K562 (cell line): ENCODE measurements around the gene WDR64. TPM values are rescaled to one million over a fixed set of nuclear protein-coding genes. Genes with fewer than 3 reads are reported as not detected.
A peak's percentile ranks its signal among the peaks of the same experiment; 100 is the strongest.

Experiments used
- ARID1B ChIP-seq: fragments of 450-650 bp; IDR thresholded peaks from 2 replicates; pipeline ENCODE4 v1.6.1; 2016; ENCODE audit warnings: antibody characterized with exemption, mild to moderate bottlenecking, inconsistent platforms
- ATF3 ChIP-seq, 2 experiments: fragments of 450-650 bp in 1 of 2; sonication (generic) in 1 of 2; formaldehyde crosslinking in 1 of 2; IDR thresholded peaks in 1 of 2; conservative IDR thresholded peaks in 1 of 2; 2 replicates each; pipeline versions ENCODE4 v1.6.1 to v1.8.1; 2016 to 2023; ENCODE audit warnings: mild to moderate bottlenecking in 2 of 2, moderate library complexity in 2 of 2, inconsistent platforms in 1 of 2, missing genetic modification reagents in 1 of 2
- CBX3 ChIP-seq, 2 experiments: IDR thresholded peaks; 1 replicate in 1 of 2; 2 replicates in 1 of 2; pipeline ENCODE4 v1.6.1; 2012; ENCODE audit warnings: inconsistent platforms in 2 of 2, low read length in 2 of 2, borderline replicate concordance in 1 of 2, control low read depth in 1 of 2
- CCNT2 ChIP-seq: IDR thresholded peaks from 2 replicates; pipeline ENCODE4 v1.6.1; 2011; ENCODE audit warnings: borderline replicate concordance, low read depth, mild to moderate bottlenecking, moderate library complexity, mixed read lengths, low read length; ENCODE audit not compliant: insufficient read length; ENCODE audit errors: extremely low read depth
- CHAMP1 ChIP-seq: fragments of 450-650 bp; IDR thresholded peaks from 2 replicates; pipeline ENCODE4 v1.6.1; 2016; ENCODE audit warnings: mild to moderate bottlenecking
- CREBBP ChIP-seq: IDR thresholded peaks from one replicate; pipeline ENCODE4 v1.6.1; 2012; ENCODE audit warnings: low read depth, mild to moderate bottlenecking, control low read depth, inconsistent platforms, low read length
- CREM ChIP-seq: IDR thresholded peaks from 2 replicates; pipeline ENCODE4 v1.6.1; 2014; ENCODE audit warnings: antibody characterized with exemption, low read depth
- DPF2 ChIP-seq: fragments of 450-650 bp; IDR thresholded peaks from 2 replicates; pipeline ENCODE4 v1.6.1; 2016
- FOXM1 ChIP-seq, 2 experiments: fragments of 450-650 bp in 1 of 2; sonication (generic) in 1 of 2; formaldehyde crosslinking in 1 of 2; IDR thresholded peaks; 2 replicates each; pipeline versions ENCODE4 v1.6.1 to v1.9.0; 2017 to 2022; ENCODE audit warnings: low read depth in 2 of 2, mild to moderate bottlenecking in 2 of 2, missing genetic modification reagents in 1 of 2, moderate library complexity in 1 of 2
- FOXO4 ChIP-seq: fragments of 450-650 bp; formaldehyde crosslinking; IDR thresholded peaks from 2 replicates; pipeline ENCODE4 v1.4.0; 2020; ENCODE audit warnings: mild to moderate bottlenecking, moderate library complexity
- MIER1 ChIP-seq: fragments of 450-650 bp; IDR thresholded peaks from 2 replicates; pipeline ENCODE4 v1.6.1; 2016; ENCODE audit warnings: antibody characterized with exemption, mild to moderate bottlenecking, low read depth
- PHF21A ChIP-seq: fragments of 450-650 bp; IDR thresholded peaks from 2 replicates; pipeline ENCODE4 v1.6.1; 2017; ENCODE audit warnings: low read depth, borderline replicate concordance
- POU5F1 ChIP-seq: fragments of 150-350 bp; IDR thresholded peaks from 2 replicates; pipeline ENCODE4 v1.6.1; 2014; ENCODE audit warnings: borderline replicate concordance, low read length, low read depth, mild to moderate bottlenecking; ENCODE audit not compliant: partially characterized antibody
- SMARCC2 ChIP-seq: fragments of 450-650 bp; IDR thresholded peaks from 2 replicates; pipeline ENCODE4 v1.6.1; 2017; ENCODE audit warnings: antibody characterized with exemption, moderate library complexity, mild to moderate bottlenecking, low read depth
- SNAPC5 ChIP-seq: fragments of 250-450 bp; sonication (Bioruptor Pico); IDR thresholded peaks from 2 replicates; pipeline ENCODE4 v1.8.0; 2021; ENCODE audit warnings: moderate library complexity, mild to moderate bottlenecking, inconsistent platforms
- SOX6 ChIP-seq: fragments of 450-650 bp; IDR thresholded peaks from 2 replicates; pipeline ENCODE4 v1.6.1; 2014; ENCODE audit warnings: mild to moderate bottlenecking
- TBL1XR1 ChIP-seq, 2 experiments: IDR thresholded peaks; 2 replicates each; pipeline ENCODE4 v1.6.1; 2012; ENCODE audit warnings: improper control_type of control experiment in 2 of 2, low read length in 2 of 2, mild to moderate bottlenecking in 1 of 2
- TRIM24 ChIP-seq, 2 experiments: fragments of 450-650 bp; IDR thresholded peaks; 2 replicates each; pipeline ENCODE4 v1.6.1; 2016
- WHSC1 ChIP-seq: IDR thresholded peaks from one replicate; pipeline ENCODE4 v1.6.1; 2012; ENCODE audit warnings: low read length, control low read depth, inconsistent platforms
- ZC3H4 ChIP-seq: sonication (generic); formaldehyde crosslinking; IDR thresholded peaks from 2 replicates; pipeline ENCODE4 v1.9.0; 2021; ENCODE audit warnings: missing genetic modification reagents, borderline replicate concordance
- ZNF408 ChIP-seq: fragments of 250-450 bp; sonication (Bioruptor Pico); IDR thresholded peaks from 2 replicates; pipeline ENCODE4 v1.4.0; 2020; ENCODE audit warnings: low read depth, mild to moderate bottlenecking, moderate library complexity
- ZNF511 ChIP-seq: sonication (generic); formaldehyde crosslinking; IDR thresholded peaks from 2 replicates; pipeline ENCODE4 v1.8.0; 2022; ENCODE audit warnings: mild to moderate bottlenecking, missing genetic modification reagents
- ZNF561 ChIP-seq: fragments of 450-650 bp; formaldehyde crosslinking; conservative IDR thresholded peaks from 2 replicates; pipeline ENCODE4 v1.4.0; 2020; ENCODE audit warnings: mild to moderate bottlenecking, moderate library complexity
- ZNF695 ChIP-seq: fragments of 450-650 bp; formaldehyde crosslinking; IDR thresholded peaks from 2 replicates; pipeline ENCODE4 v1.4.0; 2020; ENCODE audit warnings: mild to moderate bottlenecking, moderate library complexity
- polyA plus RNA-seq, 8 experiments: library from polyadenylated mRNA; depleted of rRNA in 4 of 8; stranded (reverse) in 5 of 8; unstranded in 3 of 8; fragments of >200 nt; fragmentation: Nextera tagmentation in 2 of 8; fragmentation: Illumina TruSeq in 1 of 8; extraction: Ambion mirVana in 2 of 8; extraction: Trizol in 1 of 8; gene quantifications; 2 replicates each; pipeline versions ENCODE4 v1.2.1 to v1.2.3, GENCODE V29; 2011 to 2014; ENCODE audit warnings: inconsistent platforms in 1 of 8, missing spikeins in 1 of 8
- total RNA-seq, 7 experiments: library from RNA; depleted of rRNA in 6 of 7; stranded (reverse); fragments of >200 nt in 6 of 7; fragmentation: Illumina TruSeq in 2 of 7; extraction: Trizol in 2 of 7; gene quantifications; 2 replicates each; pipeline versions ENCODE4 v1.2.1 to v1.2.3, GENCODE V29; 2011 to 2021; ENCODE audit warnings: low replicate concordance in 1 of 7

Gene WDR64
- total and polyA plus RNA-seq, 9 of the 15 experiments (the other 6 are each of a cell fraction or from before 2014, with no cell fraction given), result 0.06 to 0.29 (median 0.19) TPM; not detected in 5

GRCh38 chr1:241688940-241689368 is 36.9 kb downstream of the WDR64 start (continued):
- TF ChIP-seq FOXO4 (CRISPR knock-in tag), result no peak
- no peak for TF ChIP-seq CREBBP
- peak; percentile 54 to 60; a peak in 2 of 4 replicates for TF ChIP-seq TRIM24 (IDR thresholded peaks at IDR 0.05)
- TF ChIP-seq SOX6, result 0 out of 2 replicates have a peak, but pooled peaks have one; percentile 11
- no peak for TF ChIP-seq CCNT2
- no peak for TF ChIP-seq SNAPC5 (CRISPR knock-in tag)
- no peak for TF ChIP-seq ZNF511
- no peak for TF ChIP-seq SMARCC2
- no peak for TF ChIP-seq ZC3H4 (CRISPR knock-in tag)
- no peak for TF ChIP-seq ZNF408 (CRISPR knock-in tag)
- no peak for TF ChIP-seq ZNF561 (CRISPR knock-in tag)
- peak; percentile 71; the same call in 1 of the 2 replicates for TF ChIP-seq ATF3 (IDR thresholded peaks at IDR 0.05)
- TF ChIP-seq ATF3 (CRISPR knock-in tag; conservative IDR thresholded peaks at IDR 0.05), result no peak
- TF ChIP-seq CHAMP1, result peak; percentile 48; the same call in 1 of the 2 replicates
- no peak for TF ChIP-seq PHF21A
- TF ChIP-seq ZNF695 (CRISPR knock-in tag), result no peak
- TF ChIP-seq CBX3 (IDR thresholded peaks at IDR 0.05; ENCODE audit: borderline replicate concordance in 1 of 2, low read length in 2 of 2), result peak in 1 of 2 experiments; percentile 88; a peak in 1 of 3 replicates
- TF ChIP-seq WHSC1, result no peak
- TF ChIP-seq CREM, result 0 out of 2 replicates have a peak, but pooled peaks have one; percentile 12
- 0 out of 4 replicates have a peak, but pooled peaks of 1 of the 2 experiments have one; percentile 21 for TF ChIP-seq TBL1XR1 (IDR thresholded peaks at IDR 0.05; ENCODE audit: low read length in 2 of 2)
- peak; percentile 47 for TF ChIP-seq DPF2
- TF ChIP-seq FOXM1 (IDR thresholded peaks at IDR 0.05; ENCODE audit: low read depth), result 0 out of 2 replicates have a peak, but pooled peaks have one; percentile 13
- no peak for TF ChIP-seq FOXM1 (CRISPR knock-in tag; IDR thresholded peaks at IDR 0.05; ENCODE audit: low read depth)
- TF ChIP-seq MIER1, result no peak
- no peak for TF ChIP-seq POU5F1
- peak; percentile 35; the same call in 1 of the 2 replicates for TF ChIP-seq ARID1B
